T47D (cell line): ENCODE measurements around the gene RPS6KB1.
"Not testable (repeated sequence)": the region's sequence is repeated elsewhere in the genome, so short reads cannot be mapped to it uniquely, and the experiment has no call there.

Source experiments
- DNase-seq, 2 experiments: peaks; one replicate each; pipeline versions ENCODE4 v3.0.0 to v3.0.0-alpha.2; 2011 to 2012; ENCODE audit warnings: low read depth in 1 of 2, low spot score in 1 of 2
- JUND ChIP-seq: IDR thresholded peaks from 2 replicates; pipeline ENCODE4 v1.6.1; 2012; ENCODE audit warnings: low read depth
- in situ Hi-C: cut with HindIII; loops from 2 replicates; pipeline ENCODE4 v1.10.0; 2016; ENCODE audit warnings: low sequenced_read_pairs, low pct_unique_long_range_greater_than_20kb

The RPS6KB1 gene

DNA sequence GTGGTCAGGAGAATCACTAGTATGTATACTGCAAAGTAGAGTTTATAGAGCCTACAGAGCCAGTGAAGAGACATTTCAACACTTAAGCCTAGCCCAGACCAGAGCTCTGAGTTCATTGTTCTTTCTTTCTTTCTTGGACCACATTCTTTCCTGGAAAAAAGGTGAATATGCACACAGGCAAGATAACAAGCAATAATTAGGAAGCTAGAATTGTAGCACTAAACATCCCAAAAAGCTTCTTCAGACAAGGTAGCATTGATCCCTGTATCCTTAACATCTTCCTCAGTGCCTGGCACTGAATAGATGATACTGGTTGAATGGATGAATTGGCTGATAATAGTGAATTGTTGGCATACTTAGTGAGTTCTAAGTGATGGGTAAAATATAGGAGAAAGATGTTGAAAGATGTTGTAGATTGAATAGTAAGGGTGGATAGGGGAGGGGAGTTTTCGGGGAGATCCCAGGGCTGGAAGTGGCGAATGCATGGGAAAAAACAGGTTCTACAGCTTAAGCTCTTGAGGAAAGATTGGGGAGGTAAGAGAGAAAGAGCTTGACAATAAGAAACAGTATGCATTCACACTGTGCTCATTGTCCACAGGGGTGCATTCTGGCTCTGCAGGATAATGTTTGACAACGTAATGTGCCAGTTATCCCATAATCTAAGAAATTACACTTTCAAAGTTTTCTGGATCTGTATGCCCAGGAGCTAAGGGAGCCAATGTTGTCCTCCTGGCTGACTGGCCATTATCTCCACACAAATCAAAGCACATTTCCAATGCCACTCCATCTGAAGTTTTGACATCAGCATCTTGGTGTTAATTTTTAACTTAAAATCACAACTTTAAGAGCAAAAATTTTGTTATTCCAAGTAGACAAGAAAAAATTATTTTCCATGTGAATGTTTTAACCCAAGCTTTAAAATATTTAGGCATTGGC, 35.8 kb upstream of the RPS6KB1 start:
- in situ Hi-C loops: no loop called here
- peak; percentile 9; the same call in 1 of the 2 replicates for TF ChIP-seq JUND
- DNase-seq: peak in 1 of 2 experiments; percentile 82

GRCh38 chr17:59858167-59858816, 34.6 kb upstream of the RPS6KB1 start:
- DNase-seq: no peak
- TF ChIP-seq JUND: no peak
- in situ Hi-C loops: no loop called here

DNA sequence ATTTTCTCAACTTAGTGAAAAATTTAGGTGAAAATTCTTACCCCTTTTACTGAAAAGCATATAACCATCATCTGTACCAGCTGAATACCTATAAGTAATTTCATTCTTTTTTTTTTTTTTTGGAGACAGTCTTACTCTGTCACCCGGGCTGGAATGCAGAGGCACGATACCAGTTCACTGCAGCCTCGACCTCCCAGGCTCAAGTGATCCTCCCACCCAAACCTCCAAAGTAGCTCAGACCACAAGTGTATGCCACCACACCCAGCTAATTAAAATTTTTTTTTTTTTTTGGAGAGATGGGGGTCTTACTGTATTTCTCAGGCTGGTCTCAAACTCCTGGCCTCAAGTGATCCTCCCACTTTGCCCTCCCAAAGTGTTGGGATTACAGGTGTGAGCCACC, 34.0 kb upstream of the RPS6KB1 start:
- no peak for TF ChIP-seq JUND
- DNase-seq: no peak
- in situ Hi-C loops: no loop called here

- in situ Hi-C loops: no loop called here
- peak in 1 of 2 experiments; percentile 82 for DNase-seq
- no peak for TF ChIP-seq JUND
Observed at GRCh38 chr17:59859444-59860025, 33.4 kb upstream of the RPS6KB1 start.

GRCh38 chr17:59863616-59864015, 29.3 kb upstream of the RPS6KB1 start:
- in situ Hi-C loops: no loop called here
- no peak for TF ChIP-seq JUND
- no peak for DNase-seq

DNA sequence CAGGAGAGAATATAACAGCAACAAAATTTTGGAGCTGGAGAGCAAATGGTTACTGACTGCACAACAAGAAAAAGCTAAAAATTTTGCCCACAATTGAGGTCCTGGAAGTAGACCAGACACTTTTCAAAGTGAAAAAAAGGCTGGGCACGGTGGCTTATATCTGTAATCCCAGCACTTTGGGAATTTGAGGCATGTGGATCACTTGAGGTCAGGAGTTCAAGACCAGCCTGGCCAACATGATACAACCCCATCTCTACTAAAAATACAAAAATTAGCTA, 23.0 kb upstream of the RPS6KB1 start:
- no peak for DNase-seq
- no peak for TF ChIP-seq JUND
- in situ Hi-C loops: no loop called here

DNA sequence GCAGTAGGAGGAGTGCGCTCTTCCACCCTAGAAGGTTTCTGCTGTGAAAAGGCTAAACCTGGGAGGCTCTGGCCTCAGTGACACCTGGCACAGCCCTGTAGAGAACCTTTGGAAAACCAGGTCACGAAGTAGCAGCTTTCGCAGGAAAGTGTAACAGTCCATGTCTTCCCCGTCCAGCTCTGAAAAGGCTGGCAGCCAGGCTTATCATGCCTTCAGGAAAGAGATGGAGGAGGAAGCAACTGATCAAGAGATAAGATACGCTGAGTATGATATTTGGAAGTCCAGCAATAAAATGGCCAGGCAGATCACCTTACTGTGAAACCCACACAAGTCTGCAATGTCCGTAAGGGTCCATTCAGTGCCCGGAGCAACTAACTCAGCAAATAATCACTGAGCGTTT, 22.4 kb upstream of the RPS6KB1 start:
- no peak for TF ChIP-seq JUND
- no peak for DNase-seq
- in situ Hi-C loops: no loop called here

GRCh38 chr17:59872351-59872750, 20.6 kb upstream of the RPS6KB1 start:
- DNase-seq: no peak
- in situ Hi-C loops: no loop called here
- TF ChIP-seq JUND: no peak

DNA sequence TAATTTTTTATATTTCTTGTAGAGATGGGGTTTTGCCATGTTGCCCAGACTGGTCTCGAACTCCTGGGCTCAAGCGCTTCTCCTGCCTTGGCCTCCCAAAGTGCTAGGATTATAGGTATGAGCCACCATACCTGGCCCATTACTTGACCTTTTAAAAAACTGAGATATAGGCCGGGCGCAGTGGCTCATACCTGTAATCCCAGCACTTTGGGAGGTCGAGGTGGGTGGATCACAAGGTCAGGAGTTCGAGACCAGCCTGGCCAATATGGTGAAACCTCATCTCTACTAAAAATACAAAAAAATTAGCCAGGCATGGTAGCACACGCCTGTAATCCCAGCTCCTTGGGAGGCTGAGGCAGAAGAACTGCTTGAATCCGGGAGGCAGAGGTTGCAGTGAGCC, 19.5 kb upstream of the RPS6KB1 start:
- DNase-seq, in situ Hi-C loops: not testable (repeated sequence)

DNA sequence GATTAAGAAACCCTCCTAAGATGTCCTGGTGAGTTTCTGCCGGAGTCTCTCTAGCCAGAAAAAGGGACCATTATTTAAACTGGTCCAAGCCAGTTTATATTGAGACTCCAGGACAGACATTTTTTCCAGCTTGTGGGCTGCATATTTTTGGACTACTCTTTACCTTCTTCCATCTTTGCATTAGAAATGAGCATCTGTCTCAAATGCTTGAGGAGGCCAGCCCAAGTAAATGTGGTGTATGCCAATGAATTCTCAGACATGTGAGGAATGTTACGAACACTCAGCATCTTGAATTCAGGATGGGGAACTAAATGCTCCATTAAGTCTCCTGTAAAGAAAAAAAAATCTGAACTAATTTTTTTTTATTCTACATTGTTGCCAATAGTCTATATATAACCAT, 18.5 kb upstream of the RPS6KB1 start:
- TF ChIP-seq JUND: no peak
- in situ Hi-C loops: no loop called here
- DNase-seq: no peak

GRCh38 chr17:59876107-59876506, 16.8 kb upstream of the RPS6KB1 start:
- DNase-seq: no peak
- TF ChIP-seq JUND: no peak
- in situ Hi-C loops: no loop called here

DNA sequence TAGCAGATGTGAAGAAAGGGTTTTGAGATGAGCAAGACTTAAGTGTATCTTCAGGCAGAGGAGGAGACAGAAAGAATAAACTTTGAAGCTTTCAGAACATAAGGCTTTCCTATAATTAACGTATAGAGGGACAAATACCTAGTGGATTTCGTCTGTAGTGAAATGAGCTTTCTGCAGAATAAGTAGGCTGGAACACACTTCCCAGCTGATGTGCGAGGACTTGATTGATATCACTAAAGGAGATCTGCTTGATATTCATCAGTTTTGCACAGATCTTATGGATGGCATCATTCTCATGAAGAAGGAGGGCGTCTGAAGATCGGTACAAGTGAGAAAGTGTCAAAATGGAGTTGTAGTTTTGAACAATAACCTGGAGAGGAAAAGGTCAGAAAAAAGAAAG, 15.0 kb upstream of the RPS6KB1 start:
- no peak for DNase-seq
- in situ Hi-C loops: no loop called here
- TF ChIP-seq JUND: no peak

DNA sequence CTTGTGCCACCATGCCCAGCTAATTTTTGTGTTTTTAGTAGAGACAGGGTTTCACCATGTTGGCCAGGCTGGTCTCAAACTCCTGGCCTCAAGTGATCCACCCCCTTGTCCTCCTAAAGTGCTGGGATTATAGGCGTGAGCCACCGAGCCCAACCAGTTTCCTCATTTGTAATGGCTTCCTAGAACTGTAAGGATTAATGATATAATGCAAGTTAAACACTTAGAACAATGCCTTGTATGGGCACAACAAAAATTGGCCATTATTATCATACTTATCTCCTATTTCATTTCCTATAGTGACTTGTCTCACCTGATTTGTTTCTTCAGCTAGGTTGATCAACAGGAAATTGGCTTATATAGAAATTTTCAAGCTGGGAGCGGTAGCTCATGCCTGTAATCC, 14.3 kb upstream of the RPS6KB1 start:
- TF ChIP-seq JUND: no peak
- in situ Hi-C loops: no loop called here
- no peak for DNase-seq
